ENCODE measurements around the gene CTNNBL1. TPM values are rescaled to one million over a fixed set of nuclear protein-coding genes. Genes with fewer than 3 reads are reported as not detected.
A peak's percentile ranks its signal among the peaks of the same experiment; 100 is the strongest.

Gene CTNNBL1
- total and polyA plus RNA-seq, 3 donors from 2014 or later: 50.4 to 119 (median 61.0) TPM

DNA sequence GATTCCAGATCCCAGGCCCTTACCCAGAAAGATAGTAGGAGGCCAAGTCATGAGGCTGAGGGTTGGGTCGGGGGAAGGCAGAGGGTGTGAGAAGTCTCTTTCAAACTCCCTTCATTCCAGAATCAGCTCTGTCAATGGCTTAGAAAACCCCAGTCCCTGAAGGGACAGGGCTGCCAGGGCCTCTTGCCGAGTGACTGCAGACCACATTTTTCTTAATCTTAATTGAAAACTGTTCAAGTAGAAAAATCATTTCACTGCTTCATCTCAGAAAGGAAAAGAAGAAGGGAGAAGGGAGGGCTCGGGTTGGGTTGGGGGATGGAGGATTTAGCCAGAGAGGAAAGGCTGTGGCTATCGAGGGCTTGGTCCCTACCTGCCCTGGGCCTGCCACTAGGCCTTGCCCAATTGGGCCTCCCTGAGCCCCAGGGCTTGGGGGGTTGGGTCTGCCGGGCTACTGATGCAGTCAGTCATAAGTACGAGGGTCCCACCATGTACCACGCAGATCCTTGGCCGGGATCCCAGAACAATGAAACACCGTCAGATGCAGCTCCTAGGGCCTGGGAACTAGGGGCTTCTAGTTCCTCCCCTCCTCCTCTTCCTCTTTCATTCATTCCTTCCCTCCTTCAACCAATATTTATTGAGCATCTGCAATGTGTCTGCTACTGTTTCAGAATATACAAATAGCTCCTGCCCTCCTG is 44.0 kb upstream of the CTNNBL1 start:
- Histone ChIP-seq H3K9me3 (no peaks in the 10 kb centered on the region), H3K27ac (no peak overlapping the region), H3K27me3 (no peaks in the 10 kb centered on the region), H3K36me3 (ENCODE audit: low read depth, missing control alignments) (no peaks in the 10 kb centered on the region), H3K4me1 (no peaks in the 10 kb centered on the region), H3K4me3 (no peak overlapping the region)
- no peak for DNase-seq
- TF ChIP-seq POLR2A (IDR thresholded peaks at IDR 0.05): no peak
- TF ChIP-seq, protein P1, sequence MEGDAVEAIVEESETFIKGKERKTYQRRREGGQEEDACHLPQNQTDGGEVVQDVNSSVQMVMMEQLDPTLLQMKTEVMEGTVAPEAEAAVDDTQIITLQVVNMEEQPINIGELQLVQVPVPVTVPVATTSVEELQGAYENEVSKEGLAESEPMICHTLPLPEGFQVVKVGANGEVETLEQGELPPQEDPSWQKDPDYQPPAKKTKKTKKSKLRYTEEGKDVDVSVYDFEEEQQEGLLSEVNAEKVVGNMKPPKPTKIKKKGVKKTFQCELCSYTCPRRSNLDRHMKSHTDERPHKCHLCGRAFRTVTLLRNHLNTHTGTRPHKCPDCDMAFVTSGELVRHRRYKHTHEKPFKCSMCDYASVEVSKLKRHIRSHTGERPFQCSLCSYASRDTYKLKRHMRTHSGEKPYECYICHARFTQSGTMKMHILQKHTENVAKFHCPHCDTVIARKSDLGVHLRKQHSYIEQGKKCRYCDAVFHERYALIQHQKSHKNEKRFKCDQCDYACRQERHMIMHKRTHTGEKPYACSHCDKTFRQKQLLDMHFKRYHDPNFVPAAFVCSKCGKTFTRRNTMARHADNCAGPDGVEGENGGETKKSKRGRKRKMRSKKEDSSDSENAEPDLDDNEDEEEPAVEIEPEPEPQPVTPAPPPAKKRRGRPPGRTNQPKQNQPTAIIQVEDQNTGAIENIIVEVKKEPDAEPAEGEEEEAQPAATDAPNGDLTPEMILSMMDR (IDR thresholded peaks at IDR 0.05): no peak
- intact Hi-C loops (cut with DNase I; ENCODE audit: low total_unique reads): no loop called here
- WGBS, 2 donors: 77 to 81% methylated on average over 9 of the region's 9 CpGs

DNA sequence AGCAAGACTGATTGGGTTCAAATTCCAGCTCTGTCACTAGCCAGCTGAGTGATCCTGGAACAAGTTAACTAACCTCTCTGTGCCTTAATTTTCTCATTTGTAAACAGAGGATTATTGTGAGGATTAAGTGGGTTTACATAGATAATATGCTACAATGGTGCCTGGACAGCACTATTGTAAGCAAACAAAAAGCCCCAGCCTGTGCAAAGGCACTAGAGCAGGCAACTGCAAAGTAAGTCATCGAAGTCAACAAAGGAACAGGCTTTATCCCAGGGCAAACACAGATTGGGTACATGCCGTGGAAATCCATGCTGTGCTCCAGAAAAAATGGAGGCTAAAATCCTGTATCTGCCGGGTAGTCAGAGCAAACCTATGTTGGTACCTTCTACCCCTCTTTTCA is 43.2 kb upstream of the CTNNBL1 start:
- no peaks in the 10 kb centered on the region for H3K9me3 ChIP-seq
- 89 to 90% methylated on average over 3 of the region's 3 CpGs for WGBS, 2 donors
- TF ChIP-seq POLR2A (IDR thresholded peaks at IDR 0.05): no peak
- TF ChIP-seq, protein P1 (IDR thresholded peaks at IDR 0.05): no peak
- H3K4me3 ChIP-seq: no peak overlapping the region
- intact Hi-C loops (cut with DNase I; ENCODE audit: low total_unique reads): no loop called here
- no peaks in the 10 kb centered on the region for H3K4me1 ChIP-seq
- no peaks in the 10 kb centered on the region for H3K27me3 ChIP-seq
- DNase-seq: no peak
- no peaks in the 10 kb centered on the region for H3K36me3 ChIP-seq (ENCODE audit: low read depth, missing control alignments)
- no peak overlapping the region for H3K27ac ChIP-seq

DNA sequence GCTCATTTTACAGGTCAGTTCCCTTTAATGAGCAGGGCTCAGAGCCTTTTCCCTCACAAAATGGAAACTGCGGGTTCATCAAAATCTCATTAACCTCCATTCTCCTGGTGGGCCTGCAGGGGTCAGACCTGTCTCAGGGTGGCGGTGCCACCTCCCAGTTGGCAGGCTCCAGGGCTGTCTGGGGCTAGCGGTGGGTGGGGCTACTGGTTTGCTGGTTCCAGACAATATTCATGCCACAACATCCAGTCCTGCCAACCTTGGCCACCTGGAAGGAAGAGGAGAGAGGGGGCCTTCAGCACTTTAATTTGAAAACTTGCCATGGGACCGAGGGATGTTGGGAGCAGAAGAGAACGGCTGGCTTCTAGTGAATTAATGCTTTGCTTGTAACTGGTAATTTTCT is 41.9 kb upstream of the CTNNBL1 start:
- Histone ChIP-seq H3K27me3 (no peaks in the 10 kb centered on the region), H3K4me1 (no peaks in the 10 kb centered on the region), H3K36me3 (ENCODE audit: low read depth, missing control alignments) (no peaks in the 10 kb centered on the region), H3K27ac (no peak overlapping the region), H3K9me3 (no peaks in the 10 kb centered on the region), H3K4me3 (no peak overlapping the region)
- DNase-seq: peak; percentile 46
- 48 to 50% methylated on average over 5 of the region's 5 CpGs for WGBS, 2 donors
- TF ChIP-seq, protein P1 (IDR thresholded peaks at IDR 0.05): peak in 2 of 3 experiments; percentile 12 to 24
- TF ChIP-seq POLR2A (IDR thresholded peaks at IDR 0.05): no peak
- intact Hi-C loops (cut with DNase I; ENCODE audit: low total_unique reads): no loop called here

DNA sequence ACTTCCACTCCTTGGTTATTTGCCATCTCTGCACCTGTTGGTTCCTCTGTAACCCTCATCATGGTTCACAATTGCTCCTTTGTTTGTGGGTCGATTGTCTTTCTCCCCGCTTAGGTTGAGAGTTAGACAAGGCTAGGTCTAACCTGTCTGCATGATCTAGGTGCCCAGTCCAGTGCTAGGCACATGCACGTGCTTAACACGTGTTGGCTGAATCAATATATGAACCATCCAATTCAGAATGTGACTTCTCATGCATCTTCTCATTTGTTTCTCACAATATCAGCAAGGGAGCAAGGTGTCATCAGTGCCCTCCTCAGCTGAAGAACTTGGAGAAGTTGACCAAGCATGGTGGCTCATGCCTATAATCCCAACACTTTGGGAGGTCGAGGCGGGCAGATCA is 36.9 kb upstream of the CTNNBL1 start:
- DNase-seq: no peak
- 78 to 79% methylated on average over 6 of the region's 6 CpGs for WGBS, 2 donors
- intact Hi-C loops (cut with DNase I; ENCODE audit: low total_unique reads): no loop called here
- H3K27ac ChIP-seq: no peak overlapping the region
- no peaks in the 10 kb centered on the region for H3K4me1 ChIP-seq
- no peaks in the 10 kb centered on the region for H3K27me3 ChIP-seq
- no peaks in the 10 kb centered on the region for H3K9me3 ChIP-seq
- no peak overlapping the region for H3K4me3 ChIP-seq
- no peaks in the 10 kb centered on the region for H3K36me3 ChIP-seq (ENCODE audit: low read depth, missing control alignments)
- TF ChIP-seq POLR2A (IDR thresholded peaks at IDR 0.05): no peak
- TF ChIP-seq, protein P1 (IDR thresholded peaks at IDR 0.05): no peak

Data from testis (tissue), 3 donors.